ENCODE measurements around the gene GALNT1. TPM values are rescaled to one million over a fixed set of nuclear protein-coding genes. Genes with fewer than 3 reads are reported as not detected.

GALNT1 gene
- total RNA-seq, 1 donor from 2014 or later, result 57.2 TPM

DNA sequence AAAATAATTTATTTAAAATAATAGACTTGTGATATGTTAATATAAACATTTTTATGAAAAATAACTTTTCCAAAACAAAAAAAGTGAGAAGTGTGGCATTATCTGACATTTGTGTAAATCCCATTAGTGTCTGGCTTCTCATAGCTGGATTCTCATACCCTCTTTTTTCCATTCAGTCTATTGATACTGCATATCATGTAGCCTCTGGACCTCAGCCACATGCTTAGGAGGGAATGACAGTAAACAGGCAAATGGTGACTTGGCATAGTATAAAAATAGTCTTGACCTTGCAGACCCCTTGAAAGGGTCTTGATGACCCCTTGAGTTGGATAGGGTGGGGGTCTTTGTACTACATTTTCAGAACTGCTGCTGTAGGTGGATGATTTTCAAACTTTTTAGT lies 29.2 kb downstream of the GALNT1 start:
- H3K27ac ChIP-seq, result no peak overlapping the region
- DNase-seq, result no peak
- H3K4me3 ChIP-seq, result no peak overlapping the region

DNA sequence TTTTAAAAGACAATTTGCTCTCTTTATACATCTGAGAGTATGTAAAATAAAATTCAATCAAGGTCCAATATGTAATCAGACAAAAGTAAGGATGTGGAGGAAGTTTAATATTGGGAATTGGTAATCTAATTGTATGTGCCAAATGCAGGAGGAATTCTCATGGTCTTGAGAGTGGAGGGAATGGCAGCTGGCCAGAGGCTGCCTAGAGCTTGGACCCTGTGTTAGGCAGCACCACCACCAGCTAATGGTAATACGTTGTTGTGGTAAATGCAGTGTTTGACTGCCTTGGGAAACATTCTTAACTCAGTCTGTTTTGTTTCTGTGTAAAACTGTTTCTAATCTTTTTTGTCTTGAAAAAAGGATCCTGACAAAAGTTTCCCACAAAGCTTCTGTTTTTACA lies 30.0 kb downstream of the GALNT1 start:
- no peak for ATAC-seq
- intact Hi-C loops (cut with DNase I), result no loop called here
- DNase-seq, result no peak

More for the DNA sequence above, 29.2 kb downstream of the GALNT1 start:
- Histone ChIP-seq H3K9me3 (no peaks in the 10 kb centered on the region), H3K27me3 (ENCODE audit: low read depth) (no peaks in the 10 kb centered on the region), H3K36me3 (no peaks in the 10 kb centered on the region), H3K4me1 (peaks cover 12% of the 10 kb centered on the region)
- intact Hi-C loops (cut with DNase I), result no loop called here
- ATAC-seq, result no peak
- TF ChIP-seq, protein P1, sequence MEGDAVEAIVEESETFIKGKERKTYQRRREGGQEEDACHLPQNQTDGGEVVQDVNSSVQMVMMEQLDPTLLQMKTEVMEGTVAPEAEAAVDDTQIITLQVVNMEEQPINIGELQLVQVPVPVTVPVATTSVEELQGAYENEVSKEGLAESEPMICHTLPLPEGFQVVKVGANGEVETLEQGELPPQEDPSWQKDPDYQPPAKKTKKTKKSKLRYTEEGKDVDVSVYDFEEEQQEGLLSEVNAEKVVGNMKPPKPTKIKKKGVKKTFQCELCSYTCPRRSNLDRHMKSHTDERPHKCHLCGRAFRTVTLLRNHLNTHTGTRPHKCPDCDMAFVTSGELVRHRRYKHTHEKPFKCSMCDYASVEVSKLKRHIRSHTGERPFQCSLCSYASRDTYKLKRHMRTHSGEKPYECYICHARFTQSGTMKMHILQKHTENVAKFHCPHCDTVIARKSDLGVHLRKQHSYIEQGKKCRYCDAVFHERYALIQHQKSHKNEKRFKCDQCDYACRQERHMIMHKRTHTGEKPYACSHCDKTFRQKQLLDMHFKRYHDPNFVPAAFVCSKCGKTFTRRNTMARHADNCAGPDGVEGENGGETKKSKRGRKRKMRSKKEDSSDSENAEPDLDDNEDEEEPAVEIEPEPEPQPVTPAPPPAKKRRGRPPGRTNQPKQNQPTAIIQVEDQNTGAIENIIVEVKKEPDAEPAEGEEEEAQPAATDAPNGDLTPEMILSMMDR (IDR thresholded peaks at IDR 0.05), result no peak

DNA sequence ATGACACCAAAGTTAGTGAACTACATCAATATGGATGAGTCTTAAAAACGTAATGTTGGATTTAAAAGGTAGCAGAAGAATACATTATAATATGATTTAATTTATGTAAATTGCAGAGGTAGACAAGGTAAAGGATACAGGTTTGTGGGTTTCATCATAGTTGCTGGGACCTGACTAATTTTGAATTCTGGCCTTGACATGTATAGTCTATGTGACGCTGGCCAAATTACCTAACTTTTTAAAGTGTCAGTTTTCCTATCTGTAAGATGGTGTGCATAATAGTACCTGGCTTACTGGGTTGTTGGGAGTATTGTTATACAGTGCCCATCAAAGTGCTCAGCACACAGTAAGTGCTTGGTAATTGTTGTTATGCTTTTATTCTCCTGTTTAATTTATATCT lies 34.5 kb downstream of the GALNT1 start:
- H3K4me1 ChIP-seq, result peaks cover 35% of the 10 kb centered on the region
- no peaks in the 10 kb centered on the region for H3K27me3 ChIP-seq (ENCODE audit: low read depth)
- TF ChIP-seq, protein P1 (IDR thresholded peaks at IDR 0.05), result no peak
- H3K4me3 ChIP-seq, result no peak overlapping the region
- H3K9me3 ChIP-seq, result no peaks in the 10 kb centered on the region
- intact Hi-C loops (cut with DNase I), result no loop called here
- no peak for ATAC-seq
- DNase-seq, result no peak
- no peaks in the 10 kb centered on the region for H3K36me3 ChIP-seq
- no peak overlapping the region for H3K27ac ChIP-seq

More for the DNA sequence above, 30.0 kb downstream of the GALNT1 start:
- TF ChIP-seq, protein P1 (IDR thresholded peaks at IDR 0.05), result no peak
- no peaks in the 10 kb centered on the region for H3K9me3 ChIP-seq
- peaks cover 20% of the 10 kb centered on the region for H3K4me1 ChIP-seq
- H3K36me3 ChIP-seq, result no peaks in the 10 kb centered on the region
- no peak overlapping the region for H3K4me3 ChIP-seq
- no peaks in the 10 kb centered on the region for H3K27me3 ChIP-seq (ENCODE audit: low read depth)
- H3K27ac ChIP-seq, result no peak overlapping the region

DNA sequence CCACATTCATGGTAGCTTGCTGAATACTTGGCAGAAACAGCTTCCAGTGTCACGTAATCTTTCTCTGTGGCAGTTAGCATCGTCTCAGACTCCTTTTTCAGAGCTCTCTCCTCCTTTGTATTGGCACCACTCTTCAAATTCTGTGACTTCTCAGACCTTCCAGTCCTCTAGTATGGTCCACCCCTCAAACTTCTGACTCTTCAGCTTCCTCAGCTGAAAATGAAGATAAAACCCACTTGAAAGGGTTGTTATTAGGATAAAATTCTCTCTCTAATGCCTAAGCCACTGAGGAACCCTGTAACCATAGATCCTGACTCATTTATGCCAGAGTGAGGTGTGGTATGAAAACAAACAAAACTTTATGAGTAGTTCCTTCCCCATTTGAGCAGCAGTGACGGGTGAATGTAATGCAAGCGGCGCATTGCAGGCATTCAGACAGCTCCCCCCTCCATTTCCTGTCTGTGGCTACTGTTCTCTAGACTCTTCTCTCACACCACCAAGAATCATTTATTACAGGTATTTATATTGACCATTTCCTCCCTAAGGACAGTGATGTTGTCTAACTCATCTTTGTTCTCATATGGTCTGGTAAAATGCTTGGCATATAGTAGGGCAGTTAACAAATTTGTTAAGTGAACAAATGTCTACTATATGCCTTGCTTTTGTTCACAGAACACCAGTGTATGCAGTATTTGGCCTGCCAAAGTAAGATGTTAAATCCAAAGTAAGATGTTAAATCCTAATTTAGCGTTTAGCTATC lies 35.3 kb downstream of the GALNT1 start:
- DNase-seq (peak; percentile 67), ATAC-seq (peak; percentile 89 to 94)
- H3K27me3 ChIP-seq (ENCODE audit: low read depth), result no peaks in the 10 kb centered on the region
- H3K9me3 ChIP-seq, result no peaks in the 10 kb centered on the region
- H3K27ac ChIP-seq, result peak overlapping the region; percentile 1
- intact Hi-C loops (cut with DNase I), result no loop called here
- peaks cover 34% of the 10 kb centered on the region for H3K4me1 ChIP-seq
- no peaks in the 10 kb centered on the region for H3K36me3 ChIP-seq
- TF ChIP-seq, protein P1 (IDR thresholded peaks at IDR 0.05), result no peak
- no peak overlapping the region for H3K4me3 ChIP-seq

DNA sequence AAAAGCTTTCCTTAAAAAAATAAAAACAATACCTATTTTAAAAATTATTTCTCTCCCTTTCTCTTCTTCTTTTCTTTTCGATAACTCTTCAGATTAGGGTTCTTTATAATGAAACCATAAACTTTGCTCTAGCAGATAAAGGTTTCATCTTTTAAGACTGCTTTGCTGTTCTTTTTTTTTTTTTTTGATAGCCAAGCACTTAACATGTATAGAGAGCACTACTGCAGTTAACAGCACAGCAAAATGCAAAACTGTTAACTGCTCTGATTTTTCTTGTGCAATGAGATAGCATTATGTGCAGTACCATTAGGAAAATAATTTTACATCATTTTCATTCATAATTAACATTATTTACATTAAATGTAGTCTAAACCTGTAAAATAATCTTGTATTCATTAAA lies 36.3 kb downstream of the GALNT1 start:
- Histone ChIP-seq H3K27ac (no peak overlapping the region), H3K36me3 (no peaks in the 10 kb centered on the region), H3K4me3 (no peak overlapping the region), H3K4me1 (peaks cover 34% of the 10 kb centered on the region), H3K9me3 (no peaks in the 10 kb centered on the region), H3K27me3 (ENCODE audit: low read depth) (no peaks in the 10 kb centered on the region)
- DNase-seq, result no peak
- TF ChIP-seq, protein P1 (IDR thresholded peaks at IDR 0.05), result no peak
- intact Hi-C loops (cut with DNase I), result no loop called here
- ATAC-seq, result no peak
